ENCODE results near the gene CBLB.

GRCh38 chr3:105691633-105692032, 177.2 kb downstream of the CBLB start:
- TF ChIP-seq CTCF (IDR thresholded peaks at IDR 0.05), result no peak
- TF ChIP-seq, protein P1, sequence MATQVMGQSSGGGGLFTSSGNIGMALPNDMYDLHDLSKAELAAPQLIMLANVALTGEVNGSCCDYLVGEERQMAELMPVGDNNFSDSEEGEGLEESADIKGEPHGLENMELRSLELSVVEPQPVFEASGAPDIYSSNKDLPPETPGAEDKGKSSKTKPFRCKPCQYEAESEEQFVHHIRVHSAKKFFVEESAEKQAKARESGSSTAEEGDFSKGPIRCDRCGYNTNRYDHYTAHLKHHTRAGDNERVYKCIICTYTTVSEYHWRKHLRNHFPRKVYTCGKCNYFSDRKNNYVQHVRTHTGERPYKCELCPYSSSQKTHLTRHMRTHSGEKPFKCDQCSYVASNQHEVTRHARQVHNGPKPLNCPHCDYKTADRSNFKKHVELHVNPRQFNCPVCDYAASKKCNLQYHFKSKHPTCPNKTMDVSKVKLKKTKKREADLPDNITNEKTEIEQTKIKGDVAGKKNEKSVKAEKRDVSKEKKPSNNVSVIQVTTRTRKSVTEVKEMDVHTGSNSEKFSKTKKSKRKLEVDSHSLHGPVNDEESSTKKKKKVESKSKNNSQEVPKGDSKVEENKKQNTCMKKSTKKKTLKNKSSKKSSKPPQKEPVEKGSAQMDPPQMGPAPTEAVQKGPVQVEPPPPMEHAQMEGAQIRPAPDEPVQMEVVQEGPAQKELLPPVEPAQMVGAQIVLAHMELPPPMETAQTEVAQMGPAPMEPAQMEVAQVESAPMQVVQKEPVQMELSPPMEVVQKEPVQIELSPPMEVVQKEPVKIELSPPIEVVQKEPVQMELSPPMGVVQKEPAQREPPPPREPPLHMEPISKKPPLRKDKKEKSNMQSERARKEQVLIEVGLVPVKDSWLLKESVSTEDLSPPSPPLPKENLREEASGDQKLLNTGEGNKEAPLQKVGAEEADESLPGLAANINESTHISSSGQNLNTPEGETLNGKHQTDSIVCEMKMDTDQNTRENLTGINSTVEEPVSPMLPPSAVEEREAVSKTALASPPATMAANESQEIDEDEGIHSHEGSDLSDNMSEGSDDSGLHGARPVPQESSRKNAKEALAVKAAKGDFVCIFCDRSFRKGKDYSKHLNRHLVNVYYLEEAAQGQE (IDR thresholded peaks at IDR 0.05; ENCODE audit: insufficient read depth in 1 of 2, low read depth in 2 of 2, low read length in 1 of 2), result no peak
